KMS-11 (cell line): ENCODE measurements around the gene CEMIP.

Experiments
- H2AFZ ChIP-seq: fragments of 200-600 bp; sonication (generic); 2 replicates; pipeline ENCODE4 v1.6.1; 2016; ENCODE audit warnings: antibody characterized with exemption, mixed run types, low read depth
- H3K27ac ChIP-seq: fragments of 200-600 bp; sonication (generic); 2 replicates; pipeline ENCODE4 v1.6.1; 2016; ENCODE audit warnings: mild to moderate bottlenecking, mixed run types
- H3K27me3 ChIP-seq: fragments of 200-600 bp; sonication (generic); 2 replicates; pipeline ENCODE4 v1.6.1; 2017; ENCODE audit warnings: mild to moderate bottlenecking, low read depth, mixed run types, moderate library complexity; ENCODE audit not compliant: insufficient read depth
- H3K36me3 ChIP-seq: fragments of 200-600 bp; sonication (generic); 2 replicates; pipeline ENCODE4 v1.6.1; 2017; ENCODE audit warnings: mild to moderate bottlenecking, mixed run types; ENCODE audit not compliant: insufficient read depth
- H3K4me1 ChIP-seq: fragments of 200-600 bp; sonication (generic); 2 replicates; pipeline ENCODE4 v1.6.1; 2016; ENCODE audit warnings: mild to moderate bottlenecking, low read depth, mixed run types; ENCODE audit not compliant: poor library complexity, severe bottlenecking
- H3K4me2 ChIP-seq: fragments of 200-600 bp; sonication (generic); 2 replicates; pipeline ENCODE4 v1.7.0; 2016; ENCODE audit warnings: mild to moderate bottlenecking, mixed run types
- H3K4me3 ChIP-seq: fragments of 200-600 bp; sonication (generic); IDR thresholded peaks from 2 replicates; pipeline ENCODE4 v1.6.1; 2017; ENCODE audit warnings: low read depth, low read length, mixed read lengths; ENCODE audit not compliant: insufficient read depth
- H3K79me2 ChIP-seq: fragments of 200-600 bp; sonication (generic); 2 replicates; pipeline ENCODE4 v1.6.1; 2016; ENCODE audit warnings: low read depth, mixed run types; ENCODE audit not compliant: insufficient read depth
- H3K9ac ChIP-seq: fragments of 200-600 bp; sonication (generic); 2 replicates; pipeline ENCODE4 v1.6.1; 2016; ENCODE audit warnings: mild to moderate bottlenecking, mixed run types
- H4K20me1 ChIP-seq: fragments of 200-600 bp; sonication (generic); 2 replicates; pipeline ENCODE4 v1.6.1; 2016; ENCODE audit warnings: mild to moderate bottlenecking, mixed run types; ENCODE audit not compliant: insufficient read depth
- TF ChIP-seq, protein P1 (sequence below): fragments of 200-600 bp; sonication (generic); conservative IDR thresholded peaks from 2 replicates; pipeline ENCODE4 v1.6.1; 2017; ENCODE audit warnings: low read depth, mild to moderate bottlenecking, antibody characterized with exemption, low read length, moderate library complexity, mixed read lengths

The CEMIP gene

DNA sequence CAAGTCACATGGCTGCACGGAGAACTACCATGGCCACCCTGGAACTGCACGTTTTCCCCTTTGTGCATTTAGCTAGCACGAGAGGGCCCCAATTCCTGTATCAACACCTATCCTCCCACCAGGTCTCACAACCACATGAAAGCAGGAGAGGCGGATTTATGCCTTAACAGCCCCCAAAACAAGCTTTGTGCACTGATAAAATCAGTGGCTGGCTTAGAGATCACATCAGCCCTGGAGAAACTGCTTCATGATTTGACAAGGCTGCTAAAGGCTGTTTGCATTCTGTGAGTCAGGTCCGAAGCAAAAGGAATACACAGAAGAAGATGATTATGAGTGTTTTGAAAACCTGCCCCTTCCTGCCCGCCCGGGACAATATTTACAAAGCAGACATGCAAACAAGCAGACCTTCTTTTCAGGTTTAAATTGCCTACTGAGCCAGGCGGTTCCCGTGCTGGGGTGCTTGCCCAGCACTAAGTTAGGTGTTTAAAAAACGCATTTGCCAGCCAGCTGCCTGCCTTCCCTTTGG, 25.9 kb downstream of the CEMIP start:
- no peak overlapping the region for H3K4me3 ChIP-seq
- H3K4me2 ChIP-seq: no peak overlapping the region
- H3K36me3 ChIP-seq: no peaks in the 10 kb centered on the region
- no peaks in the 10 kb centered on the region for H3K27me3 ChIP-seq
- H3K79me2 ChIP-seq: no peaks in the 10 kb centered on the region
- no peak overlapping the region for H3K27ac ChIP-seq
- H2AFZ ChIP-seq: no peak overlapping the region
- TF ChIP-seq, protein P1, sequence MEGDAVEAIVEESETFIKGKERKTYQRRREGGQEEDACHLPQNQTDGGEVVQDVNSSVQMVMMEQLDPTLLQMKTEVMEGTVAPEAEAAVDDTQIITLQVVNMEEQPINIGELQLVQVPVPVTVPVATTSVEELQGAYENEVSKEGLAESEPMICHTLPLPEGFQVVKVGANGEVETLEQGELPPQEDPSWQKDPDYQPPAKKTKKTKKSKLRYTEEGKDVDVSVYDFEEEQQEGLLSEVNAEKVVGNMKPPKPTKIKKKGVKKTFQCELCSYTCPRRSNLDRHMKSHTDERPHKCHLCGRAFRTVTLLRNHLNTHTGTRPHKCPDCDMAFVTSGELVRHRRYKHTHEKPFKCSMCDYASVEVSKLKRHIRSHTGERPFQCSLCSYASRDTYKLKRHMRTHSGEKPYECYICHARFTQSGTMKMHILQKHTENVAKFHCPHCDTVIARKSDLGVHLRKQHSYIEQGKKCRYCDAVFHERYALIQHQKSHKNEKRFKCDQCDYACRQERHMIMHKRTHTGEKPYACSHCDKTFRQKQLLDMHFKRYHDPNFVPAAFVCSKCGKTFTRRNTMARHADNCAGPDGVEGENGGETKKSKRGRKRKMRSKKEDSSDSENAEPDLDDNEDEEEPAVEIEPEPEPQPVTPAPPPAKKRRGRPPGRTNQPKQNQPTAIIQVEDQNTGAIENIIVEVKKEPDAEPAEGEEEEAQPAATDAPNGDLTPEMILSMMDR: no peak
- H3K4me1 ChIP-seq: no peaks in the 10 kb centered on the region
- H4K20me1 ChIP-seq: no peaks in the 10 kb centered on the region
- H3K9ac ChIP-seq: no peak overlapping the region

DNA sequence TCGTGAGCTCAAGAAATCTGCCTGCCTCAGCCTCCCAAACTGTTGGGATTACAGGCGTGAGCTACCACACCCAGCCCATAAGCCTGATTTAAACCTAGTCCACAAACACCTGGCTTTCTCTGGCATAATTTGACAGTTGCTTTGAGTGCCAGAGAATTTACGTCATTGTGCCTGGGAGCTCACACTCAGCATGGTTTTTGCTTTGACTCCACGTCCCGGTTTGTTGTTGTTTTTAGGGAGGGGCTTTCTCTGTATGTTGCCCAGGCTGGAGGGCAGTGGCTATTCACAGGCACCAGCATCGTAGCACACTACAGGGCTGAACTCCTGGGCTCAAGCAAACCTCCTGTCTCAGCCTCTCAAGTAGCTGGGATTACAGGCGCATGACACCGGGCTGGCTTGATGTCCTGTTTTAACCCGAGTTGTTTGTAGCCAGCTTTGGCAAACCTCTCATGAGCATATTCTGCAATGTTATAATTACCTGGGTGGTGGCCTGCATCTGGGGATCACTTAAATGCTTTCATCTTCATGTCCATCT, 32.7 kb downstream of the CEMIP start:
- Histone ChIP-seq H3K27me3 (no peaks in the 10 kb centered on the region), H2AFZ (no peak overlapping the region), H3K79me2 (no peaks in the 10 kb centered on the region), H3K36me3 (no peaks in the 10 kb centered on the region), H3K27ac (no peak overlapping the region), H3K9ac (no peak overlapping the region), H3K4me1 (no peaks in the 10 kb centered on the region), H4K20me1 (no peaks in the 10 kb centered on the region), H3K4me2 (no peak overlapping the region), H3K4me3 (no peak overlapping the region)
- TF ChIP-seq, protein P1: no peak

DNA sequence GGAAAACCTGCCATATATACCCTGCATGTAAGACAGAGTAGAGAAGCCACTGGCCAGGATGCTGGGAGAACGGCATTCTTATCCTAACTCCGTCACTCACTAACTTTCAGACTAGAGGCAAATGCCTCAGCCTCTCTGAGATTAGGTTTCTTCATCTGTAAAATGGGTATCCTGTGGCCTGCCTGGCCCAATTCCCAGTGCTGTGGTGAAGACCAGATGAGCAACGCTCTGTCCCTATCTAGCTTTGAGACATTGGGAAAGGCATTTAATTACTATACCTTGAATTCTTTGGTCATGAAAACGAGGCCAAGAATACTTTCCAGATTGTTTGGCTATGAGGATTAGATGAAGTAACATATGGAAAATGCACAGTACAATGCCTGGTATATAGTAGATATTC, 35.9 kb downstream of the CEMIP start:
- H3K4me2 ChIP-seq: no peak overlapping the region
- H3K27ac ChIP-seq: no peak overlapping the region
- TF ChIP-seq, protein P1: no peak
- no peaks in the 10 kb centered on the region for H3K79me2 ChIP-seq
- no peak overlapping the region for H3K4me3 ChIP-seq
- no peaks in the 10 kb centered on the region for H3K4me1 ChIP-seq
- H3K9ac ChIP-seq: no peak overlapping the region
- no peaks in the 10 kb centered on the region for H4K20me1 ChIP-seq
- no peak overlapping the region for H2AFZ ChIP-seq
- H3K36me3 ChIP-seq: no peaks in the 10 kb centered on the region
- H3K27me3 ChIP-seq: no peaks in the 10 kb centered on the region

DNA sequence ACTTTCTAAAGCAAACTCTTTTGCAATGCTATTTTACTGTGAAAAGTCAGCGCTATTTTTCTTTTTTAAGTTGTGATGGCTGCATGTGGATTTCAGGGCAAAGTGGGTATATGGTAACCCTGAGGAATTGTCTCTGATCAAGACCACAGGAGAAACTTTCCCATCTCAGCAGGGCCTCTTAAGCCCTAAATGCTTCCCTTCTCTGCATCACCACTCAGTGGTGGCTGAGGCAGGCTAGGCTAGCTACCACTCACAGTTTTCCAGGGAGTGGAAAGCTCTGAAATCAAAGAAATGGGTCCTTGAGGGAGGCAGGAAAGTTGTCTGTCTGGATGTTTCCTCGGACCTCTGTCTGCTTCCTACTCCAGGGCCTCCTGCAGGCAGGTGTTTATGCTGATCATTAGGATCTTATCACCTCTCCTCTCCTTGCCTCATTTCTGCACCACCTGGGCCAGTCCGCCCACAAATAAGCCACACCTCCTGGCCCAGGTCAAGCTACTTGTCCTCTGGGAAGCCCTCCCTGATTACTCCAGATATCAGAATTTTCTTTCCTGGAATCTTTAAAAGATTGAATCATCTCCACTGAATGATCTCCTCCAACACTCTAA, 37.0 kb downstream of the CEMIP start:
- H3K79me2 ChIP-seq: no peaks in the 10 kb centered on the region
- TF ChIP-seq, protein P1: no peak
- no peak overlapping the region for H3K9ac ChIP-seq
- H3K4me2 ChIP-seq: no peak overlapping the region
- H2AFZ ChIP-seq: no peak overlapping the region
- H3K36me3 ChIP-seq: no peaks in the 10 kb centered on the region
- H4K20me1 ChIP-seq: no peaks in the 10 kb centered on the region
- no peaks in the 10 kb centered on the region for H3K4me1 ChIP-seq
- H3K4me3 ChIP-seq: no peak overlapping the region
- H3K27me3 ChIP-seq: no peaks in the 10 kb centered on the region
- H3K27ac ChIP-seq: no peak overlapping the region
